HG02759 (cell line): Measurements from ENCODE around the gene KIF5C.

Experiments used
- ATAC-seq: cut with Tn5 transposase; IDR thresholded peaks from one replicate; pipeline ENCODE4 v1.9.1; 2021; ENCODE audit warnings: mild to moderate bottlenecking, moderate library complexity; ENCODE audit not compliant: unreplicated experiment

KIF5C gene

DNA sequence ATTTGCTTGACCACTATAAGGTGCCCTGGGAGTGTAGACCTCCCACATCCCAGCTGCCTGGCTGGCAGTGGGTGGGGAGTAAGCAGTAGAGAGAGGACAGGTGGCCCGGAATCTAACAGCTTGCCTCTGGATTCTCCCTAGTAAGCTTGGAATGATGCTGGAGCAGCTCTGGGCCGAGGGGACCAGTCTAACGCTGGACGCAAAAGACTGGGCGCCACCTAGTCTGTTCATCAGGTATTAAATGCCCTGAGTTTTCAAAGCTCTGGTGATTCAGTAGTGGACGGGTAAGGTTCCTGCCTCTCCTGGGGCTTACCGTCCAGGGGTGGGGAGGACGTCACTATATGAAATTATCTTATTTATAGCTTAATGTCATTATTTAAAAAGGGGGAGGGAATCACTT lies 162.8 kb downstream of the KIF5C start:
- ATAC-seq = no peak

DNA sequence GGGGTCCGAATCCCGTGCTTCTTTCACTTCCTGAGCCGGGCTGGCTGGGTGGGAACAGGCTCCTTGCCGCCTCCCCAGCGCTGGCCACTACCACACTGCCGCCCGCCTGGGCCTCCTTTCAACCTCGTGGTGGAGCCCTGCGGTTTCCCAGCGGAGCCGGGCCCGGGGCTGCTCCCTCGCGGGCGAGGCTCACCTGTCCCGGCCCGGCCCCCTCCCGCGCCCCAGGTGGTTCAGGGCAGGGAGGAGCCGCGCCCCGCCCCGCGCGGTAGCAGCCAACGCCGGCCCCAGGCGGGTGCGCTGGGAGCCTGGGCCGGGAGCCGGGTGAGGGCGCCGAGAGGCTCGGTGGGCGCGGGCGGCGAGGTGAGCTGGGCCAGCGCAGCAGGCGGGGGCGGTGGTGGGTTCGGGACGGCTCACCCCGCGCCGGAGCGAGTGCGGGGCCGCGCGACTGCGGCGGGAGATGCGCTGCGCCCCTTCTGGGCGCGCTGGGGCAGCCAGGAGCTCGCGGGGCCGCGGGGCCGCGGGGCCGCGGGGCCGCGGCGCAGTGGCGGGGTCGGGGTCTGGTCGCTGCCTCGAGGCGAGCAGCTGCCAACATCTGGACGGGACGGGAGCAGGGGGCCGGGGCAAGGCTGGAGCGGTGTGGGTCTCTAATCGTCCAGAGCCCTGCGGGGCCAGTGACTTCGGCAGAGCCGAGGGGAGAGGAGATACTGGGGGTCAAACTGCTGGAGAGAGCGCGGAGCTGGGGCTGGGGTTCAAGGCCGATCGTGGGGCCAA lies 163.6 kb downstream of the KIF5C start, which contains the start of gene LYPD6B:
LYPD6B (plus strand) TSS at position 258 of the 771 bp plus-strand sequence. CDS start 92,250 bp downstream, outside the sequence.
- peak; percentile 64 for ATAC-seq

DNA sequence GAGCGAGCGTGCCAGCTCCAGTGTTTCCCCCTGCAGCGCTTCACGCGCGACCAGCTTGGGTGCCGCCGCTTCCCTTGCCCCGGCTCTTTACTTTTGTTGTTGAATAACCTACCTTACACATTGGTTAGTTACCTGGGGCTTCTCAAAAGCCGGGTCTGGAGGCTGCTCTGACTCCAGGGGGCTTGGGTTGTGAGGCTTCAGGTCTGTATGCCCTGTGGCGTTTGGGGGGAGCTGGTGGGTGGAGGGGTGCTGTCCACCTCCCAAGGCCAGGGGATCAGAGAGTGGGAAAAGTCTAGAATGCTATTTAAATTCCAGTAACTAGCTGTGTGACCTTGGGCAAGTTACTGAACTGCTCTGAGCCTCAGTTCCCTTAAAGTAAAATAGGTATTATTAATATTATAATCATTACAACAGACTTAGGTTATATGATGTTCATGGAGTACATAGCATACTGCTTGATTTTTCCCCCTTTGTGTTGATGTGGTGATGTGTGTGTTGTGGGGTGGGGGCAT lies 164.2 kb downstream of the KIF5C start:
- ATAC-seq = no peak

DNA sequence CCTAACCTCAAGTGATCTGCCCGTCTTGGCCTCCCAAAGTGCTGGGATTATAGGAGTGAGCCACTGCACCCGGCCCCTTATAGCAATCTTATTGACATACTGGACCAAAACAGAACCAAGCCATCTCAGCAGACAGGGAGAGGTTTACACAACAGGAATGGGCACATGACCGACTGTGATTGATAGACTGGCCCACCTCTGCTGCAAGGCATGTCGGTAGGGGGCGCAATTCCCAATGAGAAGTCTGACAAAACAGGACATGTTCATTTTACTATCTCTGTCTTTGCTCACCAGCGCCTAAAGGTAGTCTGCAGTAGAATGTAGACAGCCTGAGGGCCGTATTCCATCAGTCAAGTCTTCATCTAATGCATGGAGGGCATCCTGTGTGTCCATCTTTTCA lies 165.4 kb downstream of the KIF5C start:
- ATAC-seq = peak; percentile 22

DNA sequence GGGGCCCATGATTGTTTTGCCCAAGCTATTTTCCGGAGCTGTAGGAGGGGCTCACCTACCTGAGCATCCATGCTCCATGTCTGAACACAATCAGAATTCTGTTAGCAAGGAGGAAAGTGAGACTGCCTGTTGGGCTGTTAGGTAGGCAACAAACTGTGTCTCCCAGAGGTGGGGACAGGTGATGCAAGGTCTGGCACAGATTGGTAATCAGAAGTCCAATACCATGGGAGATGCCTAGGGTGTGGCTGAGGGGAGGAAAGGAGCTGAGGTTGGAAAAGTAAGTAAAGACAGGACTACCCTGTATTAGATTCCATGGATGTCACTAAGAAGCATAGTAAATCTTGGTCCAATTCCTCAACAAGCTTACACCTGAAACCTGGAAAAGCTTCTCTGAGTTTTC lies 166.5 kb downstream of the KIF5C start:
- no peak for ATAC-seq

DNA sequence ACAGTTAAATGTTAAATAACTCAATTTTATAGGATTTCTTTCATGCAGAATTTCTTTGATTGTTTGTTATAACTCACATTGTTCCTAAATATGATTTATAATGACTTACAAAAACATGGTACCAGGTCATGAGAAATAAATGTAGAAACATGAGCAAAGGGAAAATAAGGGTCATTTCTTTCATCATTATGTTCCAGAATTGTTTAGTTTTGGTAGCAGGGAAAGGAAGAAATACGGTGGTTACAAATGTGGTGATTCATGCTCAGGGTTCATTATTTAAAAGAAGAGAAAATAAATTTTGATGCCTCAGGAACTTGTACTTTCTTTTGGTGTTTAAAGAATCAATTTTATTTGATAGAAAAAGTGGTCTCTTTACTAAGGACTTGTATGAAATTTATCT lies 167.9 kb downstream of the KIF5C start:
- no peak for ATAC-seq

DNA sequence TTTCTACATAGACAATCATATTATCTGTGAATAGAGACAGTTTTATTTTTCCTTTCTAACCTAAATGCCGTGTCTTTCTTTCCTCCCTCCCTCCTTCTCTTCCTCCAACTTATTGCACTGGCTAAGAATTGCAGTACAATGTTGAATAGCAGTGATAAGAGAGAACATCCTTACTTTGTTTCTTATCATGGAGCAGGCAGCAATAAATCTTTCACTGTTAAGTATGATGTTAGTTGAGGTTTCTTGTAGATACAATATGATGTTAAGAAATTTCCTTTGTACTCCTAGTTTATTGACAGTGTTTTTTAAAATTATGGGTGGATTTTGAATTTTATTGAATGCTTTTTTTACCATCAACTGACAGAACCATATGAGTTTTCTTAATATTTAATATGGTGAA lies 169.5 kb downstream of the KIF5C start:
- ATAC-seq = no peak

DNA sequence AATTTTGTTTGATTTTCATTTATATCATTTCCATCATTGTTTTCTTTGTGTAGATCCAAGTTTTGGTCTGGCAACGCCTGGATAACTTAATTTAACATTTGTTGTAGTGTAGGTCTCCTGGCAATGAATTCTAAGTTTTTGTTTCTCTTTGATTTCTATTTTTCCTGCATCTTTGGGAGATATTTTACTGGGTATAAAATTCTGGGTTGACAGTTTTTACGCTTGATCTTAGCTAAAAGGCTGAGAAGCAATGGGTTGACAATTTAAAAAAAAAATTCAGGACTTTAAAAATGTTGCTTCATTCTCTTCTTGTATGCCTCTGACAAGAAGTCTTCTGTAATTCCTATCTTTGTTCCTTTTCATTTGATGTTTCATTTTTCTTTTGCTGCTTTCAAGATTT lies 172.1 kb downstream of the KIF5C start:
- no peak for ATAC-seq

DNA sequence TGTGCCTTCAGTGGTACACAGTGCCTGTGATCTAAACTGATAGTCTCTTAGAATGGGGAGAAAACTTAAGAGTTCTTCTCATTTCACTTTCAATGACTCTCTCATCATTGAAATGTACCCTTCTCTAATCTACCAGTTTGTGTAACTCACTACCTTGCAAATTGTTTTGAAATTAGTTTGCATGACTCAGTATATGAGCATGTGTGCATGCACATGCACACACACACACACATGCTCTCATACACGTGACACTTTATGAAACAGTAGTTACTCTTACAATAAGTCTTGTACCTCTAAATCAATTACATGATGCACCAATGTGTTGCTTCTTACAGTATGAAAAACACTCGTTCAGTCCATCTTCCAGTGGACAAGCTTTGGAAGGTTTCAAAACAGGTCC lies 174.1 kb downstream of the KIF5C start:
- ATAC-seq = no peak

DNA sequence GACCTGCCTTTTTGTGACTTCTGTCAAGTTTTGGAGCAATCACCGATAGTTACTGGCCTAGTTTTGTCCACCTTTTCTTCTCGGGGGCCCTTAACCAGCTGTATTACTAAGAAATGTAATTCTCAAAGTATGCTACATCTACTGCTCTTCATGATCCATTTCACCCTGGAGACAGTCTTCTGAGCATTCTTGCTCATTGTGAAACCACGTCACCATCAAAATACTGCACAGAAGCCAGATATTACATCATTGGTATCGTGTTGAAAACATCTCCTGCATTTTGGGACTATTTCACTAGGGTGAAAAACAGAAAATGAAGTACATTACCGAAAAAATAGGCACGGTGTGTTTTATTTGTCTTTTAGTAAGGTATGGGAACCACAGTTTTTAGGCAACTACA lies 175.2 kb downstream of the KIF5C start:
- peak; percentile 91 for ATAC-seq

DNA sequence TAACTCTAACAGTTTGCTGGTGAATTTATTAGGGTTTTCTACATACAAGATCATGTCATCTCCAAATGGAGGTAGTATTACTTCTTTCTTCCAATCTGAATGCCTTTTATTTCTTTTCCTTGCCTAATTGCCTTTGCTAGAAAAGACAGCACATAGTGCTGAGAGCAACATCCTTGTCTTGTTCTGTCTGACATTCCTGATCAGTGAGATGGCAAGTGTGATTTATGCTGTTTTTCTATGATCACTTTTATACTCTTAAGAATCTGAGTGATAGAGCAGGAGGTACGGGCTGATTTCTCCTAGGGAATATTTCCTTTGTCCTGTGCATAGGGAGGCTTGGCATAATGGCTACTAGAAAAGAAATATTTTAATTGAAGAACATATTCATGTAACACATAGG lies 180.7 kb downstream of the KIF5C start:
- ATAC-seq = no peak

DNA sequence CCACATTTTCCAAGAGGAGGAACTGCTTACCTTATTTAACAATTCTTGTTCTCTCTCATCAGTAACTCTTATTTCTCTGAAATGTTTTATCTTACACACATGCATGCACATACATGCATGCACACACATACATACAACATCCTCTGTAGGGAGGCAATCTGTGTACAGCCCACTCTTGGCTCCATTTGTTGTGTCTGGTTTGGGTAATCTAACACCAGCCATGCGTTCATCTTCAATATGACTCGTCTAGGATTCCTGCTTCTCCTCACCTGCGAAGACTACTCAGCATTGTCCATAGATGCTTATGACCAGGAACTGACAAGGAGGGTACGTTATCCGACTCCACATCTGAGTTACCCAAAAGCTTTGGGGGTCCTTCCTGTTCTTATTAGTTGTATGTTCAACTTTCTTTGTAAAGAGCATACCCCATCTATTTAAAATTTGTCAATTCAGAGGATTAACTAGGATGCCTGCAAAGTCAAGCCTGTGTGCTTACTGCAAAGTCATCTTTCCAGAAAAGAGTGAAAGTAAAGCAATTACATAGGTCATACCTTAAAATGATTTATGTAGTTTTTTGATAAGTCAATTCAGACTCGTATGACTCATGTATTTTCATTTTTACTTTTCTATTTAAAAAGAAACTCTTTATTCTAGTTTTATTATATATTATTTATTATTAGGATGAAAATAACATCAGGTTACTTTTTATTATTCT lies 181.7 kb downstream of the KIF5C start:
- ATAC-seq = no peak

DNA sequence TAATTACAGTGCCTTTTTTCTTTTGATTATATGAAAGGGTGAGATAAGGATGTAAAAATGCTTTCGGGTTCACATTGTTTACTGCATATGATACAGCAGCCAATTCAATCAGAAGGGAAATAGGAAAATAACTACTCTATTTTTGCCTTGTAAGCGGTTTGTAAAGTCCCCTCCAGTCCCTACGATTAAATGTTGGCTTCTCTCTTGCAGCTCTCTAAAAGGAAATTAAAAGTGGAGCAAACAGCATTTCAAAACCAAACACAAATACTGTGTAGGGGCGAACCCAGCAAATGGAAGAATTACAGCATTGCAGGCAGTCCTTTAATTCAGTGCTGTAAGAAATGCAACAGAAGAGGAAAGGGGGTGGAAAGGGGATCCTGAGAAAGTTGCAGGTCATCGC lies 182.4 kb downstream of the KIF5C start:
- ATAC-seq = no peak

DNA sequence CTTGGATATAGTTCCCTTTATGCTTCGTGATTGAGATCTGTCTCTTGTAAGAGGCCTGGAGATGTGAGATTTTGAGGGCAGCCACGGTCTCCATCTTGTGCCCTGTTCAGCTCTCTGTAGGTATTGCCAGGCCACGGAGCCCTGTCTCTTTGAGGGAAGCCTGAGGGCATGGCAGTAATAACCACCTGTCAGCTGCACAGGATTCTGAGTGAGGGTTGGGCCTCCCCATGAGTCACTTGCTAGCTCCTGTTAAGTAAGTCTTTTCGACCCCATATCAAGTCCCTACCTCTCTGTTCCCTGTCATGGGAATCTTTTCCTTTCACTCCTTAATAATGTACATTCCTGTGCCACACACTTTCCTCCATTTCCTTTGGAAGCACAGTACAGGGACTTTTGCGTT lies 183.9 kb downstream of the KIF5C start:
- no peak for ATAC-seq

DNA sequence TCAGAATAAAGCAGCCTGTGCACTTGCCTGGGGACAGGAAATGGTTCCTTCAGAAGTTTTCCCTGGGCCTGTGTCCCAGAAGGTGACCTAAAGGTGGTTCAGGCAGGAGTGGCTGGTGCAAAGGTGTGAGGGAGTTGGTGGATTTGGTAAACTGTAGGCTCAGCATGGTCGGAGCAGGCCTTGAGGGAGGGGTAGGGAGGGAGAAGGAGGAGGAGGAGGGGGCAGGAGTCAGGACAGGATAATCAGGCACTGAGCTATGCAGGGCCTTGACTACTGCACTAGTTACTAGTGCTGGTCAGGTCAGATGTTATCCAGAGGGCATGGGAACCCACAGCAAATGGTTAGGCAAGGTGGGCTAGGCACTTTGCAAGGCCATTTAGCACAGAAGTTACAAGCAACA lies 184.8 kb downstream of the KIF5C start:
- ATAC-seq = no peak

DNA sequence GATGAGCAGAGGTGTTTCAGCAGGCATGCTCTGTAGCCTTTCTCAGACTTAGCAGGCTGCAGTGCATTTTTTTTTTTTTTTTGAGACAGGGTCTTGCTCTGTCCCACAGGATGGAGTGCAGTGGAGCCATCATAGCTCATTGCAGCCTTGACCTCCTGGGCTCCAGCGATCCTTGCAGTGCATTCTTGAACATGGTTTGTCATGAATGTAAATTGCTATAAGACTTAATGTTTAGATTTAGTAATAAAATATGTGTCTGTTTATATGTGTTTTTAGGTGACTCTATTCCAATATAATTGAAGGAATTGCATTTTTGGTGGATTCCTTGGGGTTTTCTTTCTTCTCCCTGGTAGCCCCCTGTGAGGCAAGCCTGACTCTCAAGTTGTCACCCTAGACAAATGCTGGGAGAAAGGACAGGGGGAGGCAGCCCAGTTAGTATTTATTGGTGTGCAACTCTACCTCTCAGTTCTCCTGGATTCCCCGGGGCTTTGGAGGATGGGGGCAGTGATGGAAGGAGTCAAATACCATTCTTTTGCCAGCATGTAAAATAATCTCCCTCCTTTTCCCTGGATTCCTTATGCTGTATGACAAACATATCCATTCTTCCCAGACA lies 186.2 kb downstream of the KIF5C start:
- ATAC-seq = no peak

DNA sequence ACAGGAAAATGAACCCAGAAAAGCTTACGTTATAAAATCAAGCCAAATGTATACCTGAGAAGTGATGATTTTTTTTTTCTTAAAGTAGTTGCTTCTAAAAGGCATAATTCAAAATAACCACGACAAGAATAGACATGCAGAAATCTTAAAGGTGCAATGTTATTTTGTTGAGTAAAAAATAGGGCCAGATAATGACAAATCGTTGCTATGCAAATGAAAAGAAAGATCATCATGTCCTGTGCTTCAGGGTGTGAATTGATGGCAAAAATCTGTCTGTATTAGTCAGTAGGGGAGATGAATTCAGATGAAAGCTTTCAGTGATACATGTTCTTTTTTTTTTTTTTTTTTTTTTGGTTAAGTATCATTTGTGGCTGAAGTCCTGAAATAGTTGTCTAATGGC lies 187.5 kb downstream of the KIF5C start:
- ATAC-seq = no peak

DNA sequence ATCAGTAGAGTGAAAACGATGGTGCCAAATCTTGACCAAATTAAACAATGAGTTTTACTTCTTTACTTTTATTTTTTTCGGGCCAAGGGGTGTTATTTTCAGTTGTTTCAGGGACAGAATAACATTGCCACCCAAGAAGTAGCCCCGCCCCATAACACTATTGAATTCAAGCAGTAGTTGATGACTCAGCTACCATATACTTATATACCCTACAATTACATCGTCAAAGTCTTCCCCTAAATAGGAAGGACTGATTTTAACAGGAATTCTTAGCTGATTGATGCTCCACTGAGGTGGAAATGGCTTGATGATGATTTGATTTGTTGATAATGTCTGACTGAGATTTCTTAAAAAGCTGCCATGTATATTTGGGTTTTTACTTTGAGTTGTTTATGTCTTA lies 188.2 kb downstream of the KIF5C start:
- no peak for ATAC-seq

DNA sequence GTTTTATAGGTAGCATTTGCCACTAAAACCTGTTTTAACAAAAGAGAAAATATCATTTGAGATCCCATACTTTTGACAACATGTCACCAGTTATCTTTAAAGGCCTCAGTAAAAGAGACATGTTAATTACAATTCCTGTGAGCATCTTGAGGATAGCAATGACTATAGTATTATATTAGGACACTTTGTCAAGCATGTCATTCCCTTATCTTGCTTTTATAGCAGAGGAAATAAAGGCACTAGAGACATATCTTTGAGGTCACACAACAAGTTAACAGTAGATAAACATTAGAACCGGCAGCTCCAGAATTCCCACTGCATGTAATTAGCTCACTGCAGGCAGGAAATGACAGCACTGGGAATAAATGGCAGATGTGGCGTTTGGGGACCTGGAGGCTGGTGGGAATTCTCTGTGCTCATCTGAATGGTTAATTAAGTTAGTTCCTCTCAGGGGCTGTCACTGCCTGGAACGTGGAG lies 189.4 kb downstream of the KIF5C start:
- no peak for ATAC-seq

DNA sequence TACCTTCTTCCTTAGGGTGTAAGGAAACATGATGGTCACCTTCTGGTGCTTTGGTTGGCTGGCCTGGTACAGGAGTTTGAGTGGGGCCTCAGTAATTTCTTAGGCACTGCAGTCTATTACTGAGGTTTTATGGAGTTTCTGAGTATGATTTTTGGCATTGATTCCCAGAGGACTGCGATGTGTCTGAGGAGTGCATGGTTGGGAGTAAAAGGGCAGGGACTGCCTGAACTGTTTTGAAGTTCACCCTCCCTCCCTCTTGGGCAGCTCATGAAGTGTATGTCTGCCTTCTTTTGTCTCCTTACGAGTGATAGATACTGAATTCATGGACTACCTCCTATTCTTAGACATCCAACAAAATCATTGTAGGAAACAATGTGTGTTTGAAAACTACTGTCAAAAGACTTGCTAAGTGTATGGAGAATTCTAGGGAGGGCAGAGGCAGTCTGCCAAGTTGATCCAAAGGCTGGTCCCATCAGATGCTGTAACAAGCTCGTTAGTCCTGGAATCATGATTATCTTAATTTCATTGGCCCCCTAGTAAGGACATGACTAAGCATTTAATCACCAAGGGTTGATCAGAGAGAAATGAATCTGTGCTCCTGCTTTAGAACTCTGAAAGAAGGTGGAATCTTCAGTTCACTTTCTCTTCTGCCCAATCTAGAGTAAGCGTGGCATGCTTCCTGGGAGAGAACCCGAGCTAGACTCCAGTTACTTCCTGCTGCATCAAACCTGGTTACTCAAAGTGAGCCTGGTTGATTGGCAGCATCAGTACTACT lies 190.0 kb downstream of the KIF5C start:
- ATAC-seq = no peak
